HTERT RPE-1 (cell line): Measurements from ENCODE around the gene SPAG9.

ENCODE experiments used
- in situ Hi-C: fragments of 300-500 bp; cut with MboI; formaldehyde crosslinking; loops from 4 replicates; pipeline ENCODE4 v1.14.3; 2020; ENCODE audit warnings: low sequenced_read_pairs

The SPAG9 gene

DNA sequence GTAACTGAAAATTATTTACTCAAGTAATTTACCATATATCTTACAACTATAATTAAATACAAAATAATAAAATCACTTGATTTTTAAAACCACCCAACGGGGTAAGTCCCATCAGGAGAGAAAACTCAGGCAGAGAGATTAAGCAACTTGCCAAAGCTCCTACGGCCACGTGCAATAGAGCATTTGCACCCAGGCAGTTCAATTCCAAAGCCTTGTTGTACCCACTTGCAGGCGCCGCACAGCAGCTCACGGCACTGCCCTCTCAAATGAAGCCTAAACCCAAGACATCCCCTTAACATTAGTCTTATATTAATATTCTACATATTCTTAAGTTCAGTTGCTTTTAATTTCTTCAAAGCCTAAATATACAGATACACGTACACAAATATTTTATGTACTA, 75.7 kb downstream of the SPAG9 start:
- in situ Hi-C loops: no loop called here

- in situ Hi-C loops: no loop called here
Measured at GRCh38 chr17:51036084-51036483, 84.6 kb downstream of the SPAG9 start.

DNA sequence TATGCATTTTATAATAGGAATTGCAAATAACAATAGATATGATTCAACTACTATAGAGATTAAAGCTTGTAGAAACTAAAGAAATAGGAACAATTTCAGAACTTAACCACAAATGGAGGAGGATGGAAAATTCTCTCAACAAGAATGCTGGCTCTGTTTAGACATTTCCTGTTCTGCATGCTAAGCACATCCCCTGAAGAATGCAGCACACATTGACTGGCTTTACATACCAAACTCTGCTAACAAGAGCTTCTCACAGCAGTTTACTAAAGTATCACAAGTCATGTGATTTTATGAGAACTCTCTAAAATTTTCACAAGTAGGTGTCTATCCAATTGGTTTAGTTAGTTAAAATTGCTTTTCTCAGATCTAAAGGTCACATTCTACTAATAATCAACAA, 85.2 kb downstream of the SPAG9 start:
- in situ Hi-C loops: no loop called here

DNA sequence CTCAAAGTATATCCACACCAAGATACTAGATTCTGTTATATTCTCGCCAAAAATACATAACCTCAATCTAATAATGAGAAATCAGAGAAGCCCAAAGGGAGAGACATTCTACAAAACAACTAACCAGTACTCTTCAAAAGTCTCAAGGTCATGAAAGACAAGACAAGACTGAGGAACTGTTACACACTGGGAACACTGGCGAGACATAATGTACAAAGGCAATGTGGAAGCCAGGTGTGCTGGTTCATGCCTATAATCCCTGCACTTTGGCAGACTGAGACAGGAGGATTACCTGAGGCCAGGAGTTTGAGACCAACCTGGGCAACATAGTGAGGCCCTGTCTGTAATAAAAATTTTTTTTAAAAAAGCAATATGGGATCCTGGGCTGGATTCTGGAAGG, 85.9 kb downstream of the SPAG9 start:
- in situ Hi-C loops: no loop called here

- in situ Hi-C loops: no loop called here
Measured at GRCh38 chr17:51032850-51033249, 87.8 kb downstream of the SPAG9 start.

- in situ Hi-C loops: no loop called here
Measured at GRCh38 chr17:51029568-51030463, 90.9 kb downstream of the SPAG9 start.

- in situ Hi-C loops: no loop called here
Measured at GRCh38 chr17:51029142-51029541, 91.5 kb downstream of the SPAG9 start.

- in situ Hi-C loops: no loop called here
Measured at GRCh38 chr17:51028176-51028863, 92.3 kb downstream of the SPAG9 start.

GRCh38 chr17:51018541-51018940, 102.1 kb downstream of the SPAG9 start:
- in situ Hi-C loops: no loop called here

GRCh38 chr17:51017270-51017669, 103.4 kb downstream of the SPAG9 start:
- in situ Hi-C loops: no loop called here

DNA sequence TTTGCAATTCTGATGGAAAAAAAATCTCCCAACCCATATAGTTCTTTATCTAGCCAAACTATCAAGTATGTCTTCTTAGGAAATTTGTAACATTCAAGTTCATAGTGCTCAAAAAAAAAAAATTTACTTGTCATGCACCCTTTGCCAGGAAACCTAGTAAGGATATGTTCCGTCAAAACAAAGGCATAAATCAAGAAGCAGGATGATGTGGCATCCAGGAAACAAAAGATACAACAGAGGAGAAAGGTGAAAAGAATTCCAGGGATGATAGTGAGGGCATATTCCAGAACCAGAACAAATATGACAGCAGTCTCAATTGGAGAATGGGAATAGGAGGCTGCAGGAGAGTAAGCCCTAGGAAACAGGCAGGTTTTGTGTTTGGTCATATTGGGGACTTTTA, 104.6 kb downstream of the SPAG9 start:
- in situ Hi-C loops: no loop called here

- in situ Hi-C loops: no loop called here
Measured at GRCh38 chr17:51015145-51015558, 105.5 kb downstream of the SPAG9 start.

GRCh38 chr17:51014129-51014528, 106.5 kb downstream of the SPAG9 start:
- in situ Hi-C loops: no loop called here

GRCh38 chr17:51013322-51013721, 107.3 kb downstream of the SPAG9 start:
- in situ Hi-C loops: no loop called here

DNA sequence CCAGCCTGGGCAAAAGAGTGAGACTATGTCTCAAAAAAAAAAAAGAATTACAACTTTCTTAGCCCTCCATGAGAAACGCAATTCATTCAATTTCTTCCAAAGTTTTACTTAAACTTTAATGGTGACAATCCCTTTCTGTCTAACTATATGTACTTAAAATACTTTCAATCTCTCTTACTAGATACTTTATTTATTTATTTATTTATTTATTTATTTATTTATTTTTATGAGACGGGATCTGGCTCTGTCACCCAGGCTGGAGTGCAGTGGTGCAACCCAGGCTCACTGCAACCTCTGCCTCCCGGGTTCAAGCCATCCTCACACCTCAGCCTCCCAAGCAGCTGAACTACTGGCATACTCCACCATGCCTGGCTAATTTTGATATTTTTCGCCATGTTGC, 108.1 kb downstream of the SPAG9 start:
- in situ Hi-C loops: no loop called here

DNA sequence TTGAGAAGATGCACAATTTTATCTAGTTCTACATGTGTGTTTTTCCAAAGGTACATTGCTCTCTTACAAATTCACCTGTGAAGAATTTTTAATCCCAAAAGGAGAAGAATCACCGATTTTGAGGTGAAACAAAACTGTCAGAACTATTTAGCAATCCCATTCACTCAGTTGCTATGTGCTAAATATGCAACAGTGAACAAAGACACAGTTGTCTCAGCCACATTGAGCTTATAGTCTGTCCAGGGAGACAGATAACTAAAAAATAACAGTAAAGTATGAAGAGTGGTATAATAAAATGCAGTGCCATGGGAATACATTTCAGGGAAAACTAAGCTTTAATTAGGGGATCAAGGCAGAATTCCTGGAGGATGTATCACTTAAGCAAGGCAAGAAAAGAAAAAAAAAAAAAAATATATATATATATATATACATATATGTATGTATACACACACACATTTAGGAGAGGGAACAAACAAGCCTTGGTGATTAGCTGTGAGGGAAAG, 110.4 kb downstream of the SPAG9 start:
- in situ Hi-C loops: no loop called here

DNA sequence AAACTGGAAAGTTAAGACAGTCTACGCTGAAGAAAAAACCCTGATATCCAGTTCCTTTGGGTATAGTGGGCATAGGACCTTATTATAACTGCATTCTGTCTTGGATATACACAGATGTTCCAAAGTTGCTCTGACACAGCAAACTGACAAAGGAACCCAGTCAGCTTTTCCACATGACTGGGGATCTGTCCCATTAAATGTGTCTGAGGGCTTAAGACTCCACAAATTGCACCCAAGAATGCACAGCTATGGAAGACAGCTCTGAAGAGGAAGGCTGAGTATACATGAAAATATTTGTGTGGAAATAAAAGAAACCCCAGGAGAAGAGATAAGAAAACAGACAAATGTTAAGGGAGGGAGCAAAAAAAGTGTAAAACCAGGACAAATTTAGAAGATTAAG, 114.1 kb downstream of the SPAG9 start:
- in situ Hi-C loops: no loop called here

GRCh38 chr17:51005768-51006167, 114.9 kb downstream of the SPAG9 start:
- in situ Hi-C loops: no loop called here

DNA sequence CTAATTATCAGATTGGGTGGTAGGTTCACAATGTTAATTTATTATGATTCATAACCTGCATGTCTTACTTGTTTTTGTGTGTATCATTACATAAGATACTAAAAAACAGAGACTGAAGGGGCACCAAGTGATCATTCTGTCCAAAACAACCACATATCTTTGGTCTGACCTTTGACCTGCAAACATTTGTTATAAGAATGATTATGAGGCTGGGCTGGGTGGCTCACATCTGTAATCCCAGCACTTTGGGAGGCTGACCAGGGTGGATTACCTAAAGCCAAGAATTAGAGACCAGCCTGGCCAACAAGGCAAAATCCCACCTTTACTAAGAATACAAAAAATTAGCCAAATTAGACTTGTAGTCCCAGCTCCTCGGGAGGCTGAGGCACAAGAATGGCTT, 116.4 kb downstream of the SPAG9 start:
- in situ Hi-C loops: no loop called here

GRCh38 chr17:51000835-51001638, 119.6 kb downstream of the SPAG9 start:
- in situ Hi-C loops: no loop called here

DNA sequence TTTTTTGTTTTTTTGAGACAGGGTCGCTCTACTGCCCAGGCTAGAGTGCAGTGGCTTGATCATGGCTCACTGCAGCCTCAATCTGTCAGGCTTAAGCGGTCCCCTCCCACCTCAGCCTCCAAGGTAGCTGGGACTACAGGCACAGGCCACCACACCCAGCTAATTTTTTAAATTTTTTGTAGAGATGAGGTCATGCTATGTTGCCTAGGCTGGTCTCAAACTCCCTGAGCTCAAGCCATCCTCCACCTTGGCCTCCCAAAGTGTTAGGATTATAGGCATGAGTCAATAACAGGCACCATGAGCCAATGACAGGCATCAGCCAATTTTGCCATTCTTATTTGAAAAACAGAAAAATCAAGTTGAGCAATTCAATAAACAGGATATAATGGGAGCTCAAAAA, 125.0 kb downstream of the SPAG9 start:
- in situ Hi-C loops: no loop called here
